Thyroid gland (tissue), 4 donors: Measurements from ENCODE around the gene SDCCAG8.

Source experiments
- CTCF ChIP-seq, 6 experiments: fragments of 200-600 bp in 3 of 6; fragments of 450-650 bp in 3 of 6; sonication (generic) in 3 of 6; IDR thresholded peaks; one replicate each; pipeline ENCODE4 v1.5.1; 2016 to 2019; ENCODE audit warnings: antibody characterized with exemption in 6 of 6, mild to moderate bottlenecking in 2 of 6, inconsistent platforms in 1 of 6, moderate library complexity in 1 of 6
- POLR2A ChIP-seq, 2 donors: fragments of 450-650 bp; IDR thresholded peaks; one replicate each; pipeline ENCODE4 v1.6.1; 2017; ENCODE audit warnings: antibody characterized with exemption in 2 of 2, mild to moderate bottlenecking in 2 of 2, moderate library complexity in 1 of 2

- TF ChIP-seq POLR2A (IDR thresholded peaks at IDR 0.05) = no peak
- TF ChIP-seq CTCF (IDR thresholded peaks at IDR 0.05) = no peak
Measured at GRCh38 chr1:243496187-243496646, 240.4 kb downstream of the SDCCAG8 start.
